IPS DF 4.7 (cell line): ENCODE measurements around the gene KDM6B.
"Not testable (repeated sequence)": the region's sequence is repeated elsewhere in the genome, so short reads cannot be mapped to it uniquely, and the experiment has no call there.

ENCODE experiments used
- DNase-seq: peaks from one replicate; pipeline ENCODE4 v3.0.0-alpha.2; 2013; ENCODE audit warnings: low spot score; ENCODE audit errors: extremely low read depth

Gene KDM6B

DNA sequence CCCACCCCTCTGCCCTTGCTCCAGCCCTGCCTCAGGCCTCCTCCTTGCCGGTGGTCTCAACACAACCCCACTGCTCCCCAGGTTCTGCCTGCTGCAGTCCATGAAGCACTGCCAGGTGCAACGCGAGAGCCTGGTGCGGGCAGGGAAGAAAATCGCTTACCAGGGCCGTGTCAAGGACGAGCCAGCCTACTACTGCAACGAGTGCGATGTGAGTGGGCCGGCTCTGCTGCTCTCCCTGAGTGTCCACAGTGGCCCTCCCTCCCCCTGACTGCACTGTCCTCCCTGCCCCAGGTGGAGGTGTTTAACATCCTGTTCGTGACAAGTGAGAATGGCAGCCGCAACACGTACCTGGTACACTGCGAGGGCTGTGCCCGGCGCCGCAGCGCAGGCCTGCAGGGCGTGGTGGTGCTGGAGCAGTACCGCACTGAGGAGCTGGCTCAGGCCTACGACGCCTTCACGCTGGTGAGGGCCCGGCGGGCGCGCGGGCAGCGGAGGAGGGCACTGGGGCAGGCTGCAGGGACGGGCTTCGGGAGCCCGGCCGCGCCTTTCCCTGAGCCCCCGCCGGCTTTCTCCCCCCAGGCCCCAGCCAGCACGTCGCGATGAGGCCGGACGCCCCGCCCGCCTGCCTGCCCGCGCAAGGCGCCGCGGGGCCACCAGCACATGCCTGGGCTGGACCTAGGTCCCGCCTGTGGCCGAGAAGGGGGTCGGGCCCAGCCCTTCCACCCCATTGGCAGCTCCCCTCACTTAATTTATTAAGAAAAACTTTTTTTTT lies 19.1 kb downstream of the KDM6B start:
- DNase-seq = no peak

DNA sequence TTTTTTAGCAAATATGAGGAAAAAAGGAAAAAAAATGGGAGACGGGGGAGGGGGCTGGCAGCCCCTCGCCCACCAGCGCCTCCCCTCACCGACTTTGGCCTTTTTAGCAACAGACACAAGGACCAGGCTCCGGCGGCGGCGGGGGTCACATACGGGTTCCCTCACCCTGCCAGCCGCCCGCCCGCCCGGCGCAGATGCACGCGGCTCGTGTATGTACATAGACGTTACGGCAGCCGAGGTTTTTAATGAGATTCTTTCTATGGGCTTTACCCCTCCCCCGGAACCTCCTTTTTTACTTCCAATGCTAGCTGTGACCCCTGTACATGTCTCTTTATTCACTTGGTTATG lies 19.6 kb downstream of the KDM6B start:
- DNase-seq = no peak

DNA sequence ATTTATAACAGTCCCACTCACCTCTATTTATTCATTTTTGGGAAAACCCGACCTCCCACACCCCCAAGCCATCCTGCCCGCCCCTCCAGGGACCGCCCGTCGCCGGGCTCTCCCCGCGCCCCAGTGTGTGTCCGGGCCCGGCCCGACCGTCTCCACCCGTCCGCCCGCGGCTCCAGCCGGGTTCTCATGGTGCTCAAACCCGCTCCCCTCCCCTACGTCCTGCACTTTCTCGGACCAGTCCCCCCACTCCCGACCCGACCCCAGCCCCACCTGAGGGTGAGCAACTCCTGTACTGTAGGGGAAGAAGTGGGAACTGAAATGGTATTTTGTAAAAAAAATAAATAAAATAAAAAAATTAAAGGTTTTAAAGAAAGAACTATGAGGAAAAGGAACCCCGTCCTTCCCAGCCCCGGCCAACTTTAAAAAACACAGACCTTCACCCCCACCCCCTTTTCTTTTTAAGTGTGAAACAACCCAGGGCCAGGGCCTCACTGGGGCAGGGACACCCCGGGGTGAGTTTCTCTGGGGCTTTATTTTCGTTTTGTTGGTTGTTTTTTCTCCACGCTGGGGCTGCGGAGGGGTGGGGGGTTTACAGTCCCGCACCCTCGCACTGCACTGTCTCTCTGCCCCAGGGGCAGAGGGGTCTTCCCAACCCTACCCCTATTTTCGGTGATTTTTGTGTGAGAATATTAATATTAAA lies 20.2 kb downstream of the KDM6B start:
- no peak for DNase-seq

DNA sequence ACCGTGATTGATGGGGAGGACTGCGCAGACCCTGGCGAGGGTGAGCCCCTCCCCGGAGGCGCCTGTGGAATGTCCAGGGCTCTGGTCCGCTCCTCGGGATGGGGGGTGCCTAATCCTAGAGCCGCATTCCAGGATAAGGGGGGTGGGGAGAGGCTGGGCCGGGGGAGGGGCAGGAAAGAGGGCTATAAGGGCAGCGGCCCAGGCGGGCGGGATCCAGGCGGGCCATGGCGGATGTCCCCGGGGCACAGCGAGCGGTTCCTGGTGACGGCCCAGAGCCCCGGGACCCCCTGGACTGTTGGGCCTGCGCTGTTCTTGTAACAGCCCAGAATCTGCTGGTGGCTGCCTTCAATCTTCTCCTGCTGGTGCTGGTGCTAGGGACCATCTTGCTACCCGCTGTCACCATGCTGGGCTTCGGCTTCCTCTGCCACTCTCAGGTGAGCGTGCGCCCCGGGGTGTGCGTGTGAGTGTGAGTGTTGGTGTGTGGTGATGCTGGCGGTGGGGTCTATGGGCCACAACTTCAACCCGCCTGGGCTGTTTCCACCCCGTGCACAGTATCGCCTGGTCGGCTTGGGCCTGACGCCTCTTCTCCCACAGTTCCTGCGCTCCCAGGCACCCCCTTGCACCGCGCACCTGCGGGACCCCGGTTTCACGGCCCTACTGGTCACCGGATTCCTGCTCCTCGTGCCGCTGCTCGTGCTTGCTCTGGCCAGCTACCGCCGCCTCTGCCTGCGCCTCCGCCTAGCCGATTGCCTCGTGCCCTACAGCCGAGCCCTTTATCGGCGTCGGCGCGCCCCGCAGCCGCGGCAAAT lies 21.0 kb downstream of the KDM6B start, which contains the start of gene TMEM88:
Gene TMEM88 (plus strand): TSS at position 216 of the 809 bp plus-strand sequence. CDS start 9 bp downstream, at position 225.
- DNase-seq = no peak

DNA sequence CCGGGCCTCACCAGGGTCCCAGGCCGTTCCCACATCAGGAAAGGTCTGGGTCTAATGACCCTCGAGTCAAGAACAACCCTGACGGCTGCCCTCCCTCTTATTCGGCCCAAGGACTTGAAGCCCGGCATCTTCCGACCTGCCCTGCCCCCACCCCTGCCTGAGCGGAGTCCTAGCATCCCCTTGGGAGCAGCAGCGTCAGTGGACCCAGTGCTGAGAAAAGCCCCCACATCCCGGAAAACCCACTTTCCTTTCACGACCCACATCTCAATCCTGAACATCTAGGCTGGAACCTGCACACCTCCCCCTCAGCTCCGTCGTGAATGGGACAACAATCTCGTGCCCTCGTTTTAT lies 21.6 kb downstream of the KDM6B start:
- DNase-seq = no peak

DNA sequence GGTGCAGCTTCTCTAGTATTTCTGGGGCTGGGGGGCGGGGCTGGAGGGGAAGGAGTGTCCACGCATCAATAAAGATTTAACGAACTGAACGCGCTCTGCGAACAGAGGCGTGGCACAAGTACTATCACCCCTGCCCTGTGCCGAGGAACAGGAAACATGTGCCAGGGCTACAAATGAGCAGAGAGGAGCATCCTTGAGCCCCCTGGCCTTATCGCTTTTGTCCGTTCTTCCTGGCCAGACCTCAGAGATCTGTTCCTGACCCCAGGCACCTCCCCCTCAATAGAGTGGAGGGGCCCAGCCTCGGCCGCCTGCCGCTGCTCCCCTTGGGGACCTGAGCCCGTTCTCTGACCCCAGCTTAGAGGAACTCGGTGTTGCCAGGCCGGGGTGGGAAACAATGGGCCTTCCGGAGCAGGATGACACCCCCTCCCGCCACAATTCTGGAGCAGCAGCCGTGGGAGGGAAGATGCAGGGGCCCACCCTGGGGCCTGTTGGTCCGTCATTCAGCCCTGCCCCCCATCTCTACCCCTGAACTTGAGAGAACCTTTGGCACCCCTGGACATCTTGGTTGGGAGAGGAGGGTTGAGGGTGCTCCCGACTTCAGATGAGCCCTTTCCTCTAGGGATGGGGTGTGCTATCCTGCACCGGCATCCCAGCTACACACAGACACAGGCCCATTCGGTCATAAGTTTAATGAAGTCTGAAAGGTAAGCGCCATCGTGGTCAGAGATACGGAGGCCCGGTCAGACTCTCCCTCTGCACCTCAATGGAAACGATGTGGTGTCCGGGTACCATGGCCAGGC lies 22.2 kb downstream of the KDM6B start:
- no peak for DNase-seq

DNA sequence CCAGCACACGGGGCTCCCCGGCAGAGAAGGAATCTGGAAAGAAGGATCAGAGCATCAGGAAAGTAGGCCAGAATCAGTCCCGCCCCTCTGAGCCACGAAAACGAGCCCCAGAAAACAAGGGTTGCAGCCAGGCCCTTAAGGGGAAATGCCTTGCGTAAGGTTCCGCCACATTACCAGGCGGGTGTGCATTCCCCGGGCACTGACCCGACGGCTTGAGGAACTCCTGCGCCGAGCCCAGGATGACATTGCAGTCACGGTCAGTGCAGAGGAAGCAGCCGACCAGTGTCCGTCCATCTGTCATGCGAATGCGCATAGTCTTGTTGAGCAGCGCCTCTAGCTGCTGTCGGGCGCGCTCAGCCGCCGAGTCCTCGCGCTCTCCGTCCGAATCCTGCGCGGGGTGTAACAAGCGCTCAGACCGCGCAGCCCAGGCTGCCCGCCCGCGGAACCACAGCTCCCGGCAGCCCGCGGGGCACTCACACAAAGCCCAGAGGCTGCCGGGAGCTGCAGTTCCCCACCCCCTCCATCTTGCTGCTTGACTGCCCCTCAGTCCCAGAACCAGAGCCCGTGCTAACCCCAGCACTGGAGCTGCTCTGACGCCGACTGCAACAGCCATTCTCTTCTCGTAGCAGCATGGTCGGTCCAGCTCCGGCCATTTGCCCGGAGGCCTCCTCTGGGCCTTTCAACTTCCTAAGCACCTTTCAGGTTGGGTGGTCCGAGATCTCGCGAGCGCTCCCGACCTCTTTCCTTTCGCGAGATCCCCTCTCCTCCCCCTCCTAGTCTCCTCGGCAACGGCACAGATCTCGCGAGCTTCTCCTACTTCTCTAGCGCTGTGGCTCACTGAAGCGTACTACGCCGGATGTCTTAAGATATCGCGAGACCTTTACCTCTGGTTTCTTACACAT lies 23.0 kb downstream of the KDM6B start, which contains the start of gene NAA38:
Gene NAA38 (minus strand): TSS at position 749 of the 902 bp plus-strand sequence. CDS start 96 bp downstream, at position 653.
- DNase-seq = no peak

DNA sequence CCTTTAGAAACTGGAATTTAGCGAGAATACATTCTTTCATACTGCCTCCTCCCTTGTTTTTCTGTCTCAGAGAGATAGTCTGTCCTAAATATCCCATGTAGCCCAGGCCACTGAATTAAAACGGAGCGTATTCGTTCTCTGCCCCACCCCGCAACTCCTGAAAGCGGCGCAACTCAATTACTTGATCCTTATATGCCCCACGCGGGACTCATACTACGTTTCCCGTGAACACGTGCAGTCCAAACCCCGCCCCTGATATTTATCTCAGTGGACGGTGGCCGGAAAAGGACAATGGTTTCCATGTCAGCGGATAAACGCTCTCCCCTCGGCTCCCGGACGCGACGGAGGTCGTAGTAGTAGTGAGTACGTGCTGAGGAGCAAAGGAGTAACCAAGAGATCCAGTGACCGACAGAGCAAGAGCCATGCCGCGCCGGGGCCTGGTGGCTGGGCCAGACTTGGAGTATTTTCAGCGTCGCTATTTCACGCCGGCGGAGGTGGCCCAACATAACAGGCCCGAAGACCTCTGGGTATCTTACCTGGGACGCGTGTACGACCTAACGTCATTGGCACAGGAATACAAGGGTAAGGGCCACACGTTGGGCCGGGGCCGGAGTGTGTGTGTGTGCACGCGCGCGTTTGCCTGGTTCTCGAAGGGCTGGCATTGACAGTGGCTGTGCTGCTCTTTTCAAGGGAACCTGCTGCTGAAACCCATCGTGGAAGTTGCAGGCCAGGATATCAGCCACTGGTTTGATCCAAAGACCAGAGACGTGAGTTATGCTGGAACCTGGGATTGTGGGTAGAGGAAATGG lies 23.9 kb downstream of the KDM6B start, which contains the start of gene CYB5D1:
Gene CYB5D1 (plus strand): TSS at position 291 of the 809 bp plus-strand sequence. CDS start 132 bp downstream, at position 423.
- DNase-seq = no peak

DNA sequence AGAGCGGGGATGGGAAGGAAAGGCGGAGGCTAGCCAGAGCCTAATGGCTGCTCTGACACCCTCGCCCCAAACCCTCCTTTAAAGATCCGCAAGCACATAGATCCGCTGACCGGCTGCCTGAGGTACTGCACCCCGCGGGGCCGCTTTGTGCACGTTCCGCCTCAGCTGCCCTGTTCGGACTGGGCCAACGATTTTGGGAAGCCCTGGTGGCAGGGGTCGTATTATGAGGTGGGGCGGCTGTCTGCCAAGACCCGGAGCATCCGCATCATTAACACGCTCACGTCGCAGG lies 24.4 kb downstream of the KDM6B start:
- no peak for DNase-seq

DNA sequence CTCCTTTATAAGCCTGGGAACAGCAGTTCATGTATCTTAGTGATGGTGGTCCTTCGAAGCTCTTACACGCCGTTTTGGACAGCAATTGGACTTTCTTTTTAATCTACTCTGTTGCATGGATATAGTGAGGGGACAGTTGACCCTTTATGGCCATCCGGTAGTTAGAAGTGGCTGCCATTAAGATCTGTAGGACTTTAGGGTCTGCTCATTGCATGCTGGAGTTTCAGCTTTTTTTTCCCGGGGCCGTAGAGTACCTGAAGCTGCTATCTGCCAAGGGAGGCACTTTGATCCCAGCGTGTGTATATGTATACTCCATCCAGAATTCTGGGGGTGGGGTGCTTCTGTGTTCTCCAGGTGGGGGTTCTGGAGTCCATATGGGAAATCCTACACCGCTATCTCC lies 25.0 kb downstream of the KDM6B start:
- DNase-seq = no peak

DNA sequence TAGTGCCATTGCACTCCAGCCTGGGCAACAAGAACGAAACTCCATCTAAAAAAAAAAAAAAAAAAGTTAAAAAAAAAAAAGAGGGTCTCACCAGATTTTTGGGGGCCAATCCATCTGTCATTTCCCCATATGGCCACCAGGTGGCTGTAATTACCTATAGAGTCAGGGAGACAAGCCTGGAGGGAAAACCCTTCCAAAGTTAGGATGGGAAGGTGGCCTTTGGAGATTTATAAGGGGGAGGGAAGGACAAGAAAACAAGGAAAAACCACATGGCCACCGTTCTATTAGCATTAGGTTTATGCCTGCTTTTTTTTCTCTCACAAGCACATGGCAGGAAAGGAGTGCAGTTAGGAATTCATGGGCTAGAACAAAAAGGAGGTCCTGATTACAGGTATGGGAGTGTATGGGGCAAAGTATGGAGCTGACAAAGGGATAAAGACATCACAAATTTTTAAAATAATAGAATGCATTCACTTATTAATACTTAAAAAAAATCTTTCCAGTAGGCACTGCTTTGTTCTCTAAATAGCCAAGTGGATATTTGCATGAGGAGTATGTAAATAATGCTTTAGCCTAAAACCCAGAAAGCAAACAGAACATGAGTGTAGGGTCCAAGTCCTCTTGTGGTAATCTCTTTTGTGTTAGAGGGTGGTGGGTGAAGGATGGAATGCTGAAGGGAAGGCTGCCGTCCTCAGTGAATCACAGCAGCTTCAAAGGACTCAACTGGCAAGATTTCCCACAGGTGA lies 28.8 kb downstream of the KDM6B start:
- no peak for DNase-seq

DNA sequence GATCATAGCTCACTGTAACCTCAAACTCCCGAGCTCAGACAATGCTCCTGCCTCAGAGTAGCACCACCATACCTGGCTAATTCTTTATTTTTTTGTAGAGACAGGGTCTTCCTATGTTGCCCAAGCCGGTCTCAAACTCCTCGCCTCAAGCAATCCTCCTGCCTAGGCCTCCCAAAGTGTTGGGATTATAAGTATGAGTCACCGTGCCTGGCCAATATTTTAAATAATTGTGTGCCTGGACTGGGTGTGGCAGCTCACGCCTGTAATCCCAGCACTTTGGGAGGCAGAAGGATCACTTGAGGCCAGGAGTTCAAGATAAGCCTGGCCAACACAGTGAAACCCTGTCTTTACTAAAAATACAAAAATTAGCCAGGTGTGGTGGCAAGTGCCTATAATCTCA lies 30.4 kb downstream of the KDM6B start:
- not testable (repeated sequence) for DNase-seq

DNA sequence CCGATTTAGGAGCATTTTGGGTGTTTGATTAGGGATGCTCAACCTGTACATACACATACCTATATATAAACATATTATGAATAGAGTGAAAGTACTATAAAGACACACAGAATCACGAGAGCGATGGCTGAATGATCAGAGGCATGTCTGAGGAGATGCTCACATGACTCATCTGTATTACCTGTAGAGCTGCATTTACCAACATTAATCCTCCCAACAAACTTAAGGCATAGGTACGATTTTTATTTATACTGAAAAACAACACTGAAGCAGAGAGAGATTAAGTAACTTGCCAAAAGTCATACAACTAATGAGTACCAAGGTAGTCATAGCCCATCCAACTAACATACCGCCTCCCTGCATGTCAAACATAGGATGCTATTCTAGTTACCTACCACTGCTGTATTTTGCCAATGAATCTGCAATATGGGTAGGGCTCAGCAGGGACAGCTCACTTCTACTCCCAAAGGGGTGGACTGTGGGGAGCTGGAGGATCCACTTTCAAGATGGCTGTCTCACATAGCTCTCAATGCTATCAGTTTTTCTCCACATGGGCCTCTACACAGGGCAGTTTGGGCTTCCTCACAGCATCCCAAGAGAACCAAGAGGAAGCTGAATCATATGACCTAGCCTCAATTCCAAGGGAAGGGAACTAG lies 31.1 kb downstream of the KDM6B start:
- DNase-seq = no peak

DNA sequence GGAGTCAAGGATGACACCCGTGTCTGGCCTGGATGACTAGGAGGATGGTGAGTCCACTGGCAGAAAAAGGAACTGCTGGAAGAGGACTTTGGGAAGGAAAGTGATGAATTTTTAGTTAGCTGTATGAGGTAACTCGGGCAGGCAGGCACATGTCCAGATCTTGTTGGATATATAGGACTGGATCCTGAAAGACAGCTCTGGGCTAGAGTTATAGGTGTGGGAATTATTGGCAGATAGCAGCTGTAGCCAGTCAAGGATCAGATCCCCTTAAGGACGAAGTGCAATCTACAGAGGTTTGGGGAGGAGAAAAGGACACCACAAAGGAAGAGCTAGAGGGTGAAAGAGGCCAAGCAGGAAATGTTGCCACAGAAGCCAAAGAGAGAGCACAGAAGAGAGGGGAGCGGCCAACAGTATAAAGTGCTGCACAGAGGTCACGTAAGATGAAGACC lies 33.9 kb downstream of the KDM6B start:
- no peak for DNase-seq

DNA sequence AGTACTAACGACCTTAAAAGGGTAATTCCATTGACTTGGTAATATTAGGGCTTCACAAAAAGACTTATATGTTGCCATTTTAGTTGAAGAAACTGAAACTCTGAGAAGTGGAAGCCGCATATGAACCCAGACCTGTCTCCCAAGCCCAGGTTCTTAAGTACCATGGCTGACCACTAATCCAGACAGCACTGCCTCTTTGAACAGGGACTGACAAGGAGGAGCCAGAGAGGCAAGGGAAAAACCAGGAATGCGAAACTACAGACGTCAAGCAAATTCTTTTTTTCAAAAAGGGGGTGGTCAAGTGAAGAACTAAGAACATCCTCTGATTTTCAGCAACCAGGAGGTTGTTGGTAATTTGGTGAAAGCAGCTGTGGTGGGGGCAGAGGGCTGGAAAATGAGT lies 39.0 kb downstream of the KDM6B start:
- no peak for DNase-seq

DNA sequence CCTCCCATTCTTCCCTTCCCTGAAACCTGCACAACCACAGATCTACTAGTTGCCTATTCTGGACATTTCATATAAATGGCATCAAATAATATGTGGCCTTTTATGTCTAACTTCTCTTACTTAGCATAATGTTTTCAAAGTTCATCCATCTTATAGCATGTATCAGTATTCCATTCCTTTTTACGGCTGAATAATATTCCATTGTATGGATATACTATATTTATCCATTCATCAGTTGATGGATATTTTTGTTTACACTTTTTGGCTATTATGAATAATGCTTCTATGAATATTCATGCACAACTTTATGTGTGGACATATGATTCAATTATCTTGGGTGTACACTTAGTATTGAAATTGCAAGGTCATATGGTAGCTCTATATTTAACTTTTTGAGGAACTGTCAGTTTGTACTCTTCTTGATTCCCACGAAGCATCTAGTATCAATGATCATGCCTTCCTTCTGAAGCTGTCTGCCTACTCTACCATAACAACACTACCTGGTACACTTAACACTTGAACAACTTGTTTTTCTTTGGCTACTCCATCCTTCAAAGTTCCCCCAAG lies 41.9 kb downstream of the KDM6B start:
- DNase-seq = no peak

DNA sequence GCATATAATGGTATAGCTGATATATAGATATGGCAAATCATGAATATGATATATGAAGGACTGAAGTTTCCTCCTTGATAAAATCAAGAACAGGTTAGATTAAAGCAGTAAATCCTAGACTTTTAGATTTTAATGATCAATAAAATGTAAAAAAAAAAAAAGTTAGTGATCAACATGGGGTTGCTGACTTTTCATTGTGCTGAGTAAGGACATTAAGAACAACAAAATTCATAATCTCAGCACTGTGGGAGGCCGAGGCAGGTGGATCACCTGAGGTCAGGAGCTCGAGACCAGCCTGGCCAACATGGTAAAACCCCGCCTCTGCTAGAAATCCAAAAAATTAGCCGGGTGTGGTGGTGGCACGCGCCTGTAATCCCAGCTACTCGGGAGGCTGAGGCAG lies 44.2 kb downstream of the KDM6B start:
- DNase-seq = no peak
